ENCODE results near the gene LDLRAD4. TPM values are rescaled to one million over a fixed set of nuclear protein-coding genes. Genes with fewer than 3 reads are reported as not detected.

LDLRAD4 gene
- total RNA-seq, 4 donors from 2014 or later: 20.4 to 40.4 (median 35.3) TPM

DNA sequence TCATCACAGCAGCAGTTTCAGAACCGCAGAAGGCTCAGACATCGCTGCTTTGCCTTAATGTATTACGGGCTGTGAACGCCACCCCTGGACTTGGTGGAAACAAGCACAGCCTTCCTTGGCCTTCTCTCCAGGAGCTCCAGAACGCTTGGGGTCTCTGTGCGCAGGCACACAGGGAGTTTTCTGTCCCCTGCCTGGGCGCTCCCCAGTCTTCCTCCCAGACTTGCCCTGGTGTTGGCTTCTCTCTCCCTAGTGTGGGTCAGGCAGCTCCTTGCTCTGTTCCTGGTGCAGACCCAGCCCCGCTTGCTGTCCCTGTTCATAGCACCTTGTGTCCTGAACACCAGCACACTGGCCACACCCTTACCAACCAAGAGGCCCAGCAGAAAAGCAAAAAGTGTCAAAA is 404.2 kb downstream of the LDLRAD4 start:
- Histone ChIP-seq H3K4me1 (peaks cover 0 to 9% (median 2%) of the 10 kb centered on the region in 4 donors), H3K4me3 (no peak overlapping the region), H3K27ac (replicated peaks in 1 of 4) (no peak overlapping the region), H3K27me3 (no peaks in the 10 kb centered on the region), H3K36me3 (peaks cover 0 to 24% (median 12%) of the 10 kb centered on the region in 4 donors), H3K9me3 (no peaks in the 10 kb centered on the region)
- WGBS: 92% methylated on average over 6 of the region's 8 CpGs
- no peak for DNase-seq (ENCODE audit: extremely low spot score)
- intact Hi-C loops (cut with DNase I): loop anchor here (5.0 to 10.0 kb wide), 2 partner anchors 60 to 508 kb away; no protein-coding TSS in a partner anchor
- no peak for TF ChIP-seq EP300 (IDR thresholded peaks at IDR 0.05)
- no peak for TF ChIP-seq POLR2A (IDR thresholded peaks at IDR 0.05; ENCODE audit: low read depth)
- TF ChIP-seq POLR2AphosphoS5 (IDR thresholded peaks at IDR 0.05): no peak
- TF ChIP-seq CTCF (IDR thresholded peaks at IDR 0.05): no peak

GRCh38 chr18:13623348-13623747 is 404.8 kb downstream of the LDLRAD4 start:
- TF ChIP-seq POLR2A (IDR thresholded peaks at IDR 0.05; ENCODE audit: low read depth): no peak
- TF ChIP-seq CTCF (IDR thresholded peaks at IDR 0.05): no peak
- no peak for TF ChIP-seq POLR2AphosphoS5 (IDR thresholded peaks at IDR 0.05)
- no peak for TF ChIP-seq EP300 (IDR thresholded peaks at IDR 0.05)
- WGBS: 64% methylated on average over 10 of the region's 10 CpGs
- no peaks in the 10 kb centered on the region for H3K27me3 ChIP-seq
- intact Hi-C loops (cut with DNase I): loop anchor here (5.0 to 10.0 kb wide), 2 partner anchors 61 to 509 kb away; no protein-coding TSS in a partner anchor
- no peaks in the 10 kb centered on the region for H3K9me3 ChIP-seq
- no peak for DNase-seq (ENCODE audit: extremely low spot score)
- H3K4me3 ChIP-seq: no peak overlapping the region
- peaks cover 0 to 24% (median 12%) of the 10 kb centered on the region in 4 donors for H3K36me3 ChIP-seq
- H3K27ac ChIP-seq (replicated peaks in 1 of 4): no peak overlapping the region
- peaks cover 0 to 9% (median 2%) of the 10 kb centered on the region in 4 donors for H3K4me1 ChIP-seq

GRCh38 chr18:13623871-13624270 is 405.3 kb downstream of the LDLRAD4 start:
- WGBS: 94% methylated on average over 11 of the region's 13 CpGs
- Histone ChIP-seq H3K27me3 (no peaks in the 10 kb centered on the region), H3K36me3 (peaks cover 0 to 24% (median 12%) of the 10 kb centered on the region in 4 donors), H3K9me3 (no peaks in the 10 kb centered on the region), H3K27ac (replicated peaks in 1 of 4) (no peak overlapping the region), H3K4me3 (no peak overlapping the region), H3K4me1 (peaks cover 0 to 4% (median 1%) of the 10 kb centered on the region in 4 donors)
- TF ChIP-seq EP300 (IDR thresholded peaks at IDR 0.05) (no peak), CTCF (IDR thresholded peaks at IDR 0.05) (no peak), POLR2AphosphoS5 (IDR thresholded peaks at IDR 0.05) (no peak), POLR2A (IDR thresholded peaks at IDR 0.05; ENCODE audit: low read depth) (no peak)
- intact Hi-C loops (cut with DNase I): loop anchor here (5.0 to 10.0 kb wide), 2 partner anchors 62 to 509 kb away; no protein-coding TSS in a partner anchor
- no peak for DNase-seq (ENCODE audit: extremely low spot score)

DNA sequence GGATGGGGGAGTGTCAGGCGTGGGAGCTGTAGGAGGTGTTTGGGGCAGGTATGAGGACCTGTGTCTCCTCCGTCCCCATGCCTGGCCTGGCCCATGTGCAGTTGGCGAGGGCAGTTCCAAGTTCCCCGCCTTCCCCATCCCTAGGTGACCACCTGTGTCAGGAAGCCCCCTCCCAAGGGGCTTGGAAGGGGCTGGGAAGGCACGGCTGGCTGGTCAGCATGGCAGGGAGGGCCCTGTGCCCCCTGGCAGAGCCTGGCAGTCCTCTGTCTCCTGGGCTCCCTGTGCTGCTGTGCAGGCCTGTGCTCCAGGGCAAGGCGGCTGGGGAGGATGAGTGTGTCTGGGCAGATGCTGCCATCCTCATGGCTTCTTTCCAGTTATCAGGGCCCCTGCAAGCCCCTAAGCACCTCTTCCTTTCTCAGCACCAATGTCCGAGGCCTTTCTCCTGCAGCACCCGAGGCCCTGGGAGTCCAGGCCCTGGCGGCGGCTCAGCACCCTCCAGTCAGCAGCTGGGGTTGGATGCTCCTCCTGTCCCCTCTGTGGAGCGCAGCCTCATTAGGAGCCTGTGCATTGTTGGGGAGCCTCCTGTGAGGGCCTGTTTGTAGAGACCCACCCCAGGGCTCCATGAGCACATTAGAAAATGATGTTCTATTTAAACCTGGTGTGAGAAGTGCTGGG is 406.1 kb downstream of the LDLRAD4 start:
- intact Hi-C loops (cut with DNase I): loop anchor here (5.0 to 10.0 kb wide), 2 partner anchors 62 to 510 kb away; no protein-coding TSS in a partner anchor
- no peak for DNase-seq (ENCODE audit: extremely low spot score)
- Histone ChIP-seq H3K9me3 (no peaks in the 10 kb centered on the region), H3K27me3 (no peaks in the 10 kb centered on the region), H3K4me1 (peaks cover 2 to 8% (median 5%) of the 10 kb centered on the region in 4 donors), H3K4me3 (no peak overlapping the region), H3K27ac (replicated peaks in 1 of 4) (no peak overlapping the region), H3K36me3 (peaks cover 0 to 24% (median 12%) of the 10 kb centered on the region in 4 donors)
- TF ChIP-seq EP300 (IDR thresholded peaks at IDR 0.05) (no peak), CTCF (IDR thresholded peaks at IDR 0.05) (no peak), POLR2A (IDR thresholded peaks at IDR 0.05; ENCODE audit: low read depth) (no peak), POLR2AphosphoS5 (IDR thresholded peaks at IDR 0.05) (no peak)
- 87% methylated on average over 10 of the region's 11 CpGs for WGBS
